Measurements from ENCODE around the gene MTG2.

GRCh38 chr20:62206388-62206775, 23.6 kb downstream of the MTG2 start:
- no peak for TF ChIP-seq CTCF (IDR thresholded peaks at IDR 0.05)
- TF ChIP-seq POLR2A (IDR thresholded peaks at IDR 0.05), result no peak
- TF ChIP-seq EP300 (IDR thresholded peaks at IDR 0.05), result no peak

Measured in ovary (tissue), 3 donors.